Forelimb muscle (tissue), 1 donor: ENCODE measurements around the gene RAPGEF3. TPM values are rescaled to one million over a fixed set of nuclear protein-coding genes. Genes with fewer than 3 reads are reported as not detected.

Source experiments
- DNase-seq: peaks from one replicate; pipeline ENCODE4 v3.0.0-alpha.2; 2013; ENCODE audit warnings: low read depth
- polyA plus RNA-seq: library from polyadenylated mRNA; unstranded; fragments of 120-200 nt; gene quantifications from one replicate; pipeline ENCODE4 v1.2.1, GENCODE V29; 2013; ENCODE audit not compliant: insufficient read length

Gene RAPGEF3
- 11.6 TPM for polyA plus RNA-seq

GRCh38 chr12:47758834-47759690 lies at the start of gene RAPGEF3:
TSS of gene RAPGEF3 (minus strand) at chr12:47758880. CDS start at chr12:47758556, 324 bp downstream.
- DNase-seq, result no peak

- DNase-seq, result no peak
These were observed 49.4 kb upstream of the RAPGEF3 start for GRCh38 chr12:47808050-47808449.

- DNase-seq, result no peak
These were observed 48.7 kb upstream of the RAPGEF3 start for GRCh38 chr12:47807338-47807737.

- DNase-seq, result no peak
These were observed 46.7 kb upstream of the RAPGEF3 start for GRCh38 chr12:47805417-47805816.

- DNase-seq, result no peak
These were observed 45.5 kb upstream of the RAPGEF3 start for GRCh38 chr12:47804171-47804570.

GRCh38 chr12:47803191-47803875 lies 44.7 kb upstream of the RAPGEF3 start:
- DNase-seq, result no peak

GRCh38 chr12:47802312-47802711 lies 43.6 kb upstream of the RAPGEF3 start:
- no peak for DNase-seq

GRCh38 chr12:47801904-47802246 lies 43.2 kb upstream of the RAPGEF3 start:
- no peak for DNase-seq

GRCh38 chr12:47801170-47801903 lies 42.7 kb upstream of the RAPGEF3 start:
- no peak for DNase-seq

- no peak for DNase-seq
These were observed 41.9 kb upstream of the RAPGEF3 start for GRCh38 chr12:47800582-47800981.

- DNase-seq, result no peak
These were observed 40.8 kb upstream of the RAPGEF3 start for GRCh38 chr12:47799357-47799955.

GRCh38 chr12:47798382-47798948 lies 39.8 kb upstream of the RAPGEF3 start:
- no peak for DNase-seq

GRCh38 chr12:47797441-47797840 lies 38.8 kb upstream of the RAPGEF3 start:
- DNase-seq, result no peak

GRCh38 chr12:47795814-47796411 lies 37.2 kb upstream of the RAPGEF3 start:
- DNase-seq, result no peak

- no peak for DNase-seq
These were observed 36.6 kb upstream of the RAPGEF3 start for GRCh38 chr12:47795121-47795813.

- DNase-seq, result no peak
These were observed 36.0 kb upstream of the RAPGEF3 start for GRCh38 chr12:47794679-47795078.

- DNase-seq, result no peak
These were observed 34.5 kb upstream of the RAPGEF3 start for GRCh38 chr12:47793015-47793681.

- no peak for DNase-seq
These were observed 33.2 kb upstream of the RAPGEF3 start for GRCh38 chr12:47791874-47792273.

- DNase-seq, result no peak
These were observed 32.7 kb upstream of the RAPGEF3 start for GRCh38 chr12:47791351-47791746.
